Raji (cell line): ENCODE measurements around the gene ACSF2.
A peak's percentile ranks its signal among the peaks of the same experiment; 100 is the strongest.

Source experiments
- POLR2A ChIP-seq: IDR thresholded peaks from 2 replicates; pipeline ENCODE4 v1.6.1; 2011; ENCODE audit warnings: low read depth, low read length, control low read depth; ENCODE audit not compliant: insufficient read depth

The ACSF2 gene

DNA sequence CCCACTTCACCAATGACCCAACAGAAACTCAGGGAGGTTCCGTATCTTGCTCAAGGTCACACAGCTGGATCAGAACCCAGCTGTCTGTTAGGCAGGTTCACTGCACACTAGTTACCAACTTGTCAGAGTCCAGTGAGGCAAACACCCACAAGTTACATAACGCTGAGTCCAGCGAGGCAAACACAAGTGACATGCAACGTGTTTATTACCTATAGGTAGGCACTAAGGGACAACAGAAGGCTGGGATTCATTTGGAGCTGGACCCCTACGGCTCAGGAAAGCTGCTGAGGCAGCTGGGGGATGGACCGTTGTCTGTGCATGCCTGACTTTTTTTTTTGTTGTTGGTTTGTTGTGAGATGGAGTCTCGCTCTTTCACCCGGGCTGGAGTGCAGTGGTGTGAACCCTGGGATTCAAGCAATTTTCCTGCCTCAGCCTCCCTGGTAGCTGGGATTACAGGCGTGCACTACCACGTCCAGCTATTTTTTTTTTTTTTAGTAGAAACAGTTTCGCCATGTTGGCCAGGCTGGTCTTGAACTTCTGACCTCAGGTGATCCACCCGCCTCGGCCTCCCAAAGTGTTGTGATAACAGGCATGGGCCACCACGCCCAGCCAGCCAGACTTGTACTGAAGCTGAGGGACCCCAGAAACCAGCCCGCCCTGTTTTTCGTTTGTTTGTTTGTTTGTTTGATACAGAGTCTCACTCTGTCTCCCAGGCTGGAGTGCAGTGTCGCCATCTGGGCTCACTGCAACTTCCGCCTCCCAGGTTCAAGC lies 50.7 kb downstream of the ACSF2 start:
- TF ChIP-seq POLR2A, result no peak

DNA sequence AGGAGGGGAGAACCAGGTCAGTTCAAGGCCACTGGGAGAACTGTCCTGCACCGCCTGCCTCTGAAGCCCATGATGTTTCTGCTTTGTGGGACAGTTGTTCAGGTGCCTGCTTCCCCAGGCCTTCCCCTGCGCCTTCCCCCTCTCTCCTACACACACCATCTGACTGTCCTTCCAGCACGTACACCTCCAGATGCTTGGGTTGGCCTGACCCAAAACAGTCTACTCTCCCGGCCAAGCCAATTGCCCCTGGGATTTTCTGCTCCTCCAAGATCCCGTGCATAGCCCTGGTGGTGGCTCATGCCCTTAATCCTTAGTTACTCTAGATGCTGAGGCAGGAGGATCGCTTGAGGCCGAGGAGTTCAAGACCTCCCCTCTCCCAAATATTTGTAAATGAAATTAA lies 52.0 kb downstream of the ACSF2 start:
- TF ChIP-seq POLR2A, result no peak

DNA sequence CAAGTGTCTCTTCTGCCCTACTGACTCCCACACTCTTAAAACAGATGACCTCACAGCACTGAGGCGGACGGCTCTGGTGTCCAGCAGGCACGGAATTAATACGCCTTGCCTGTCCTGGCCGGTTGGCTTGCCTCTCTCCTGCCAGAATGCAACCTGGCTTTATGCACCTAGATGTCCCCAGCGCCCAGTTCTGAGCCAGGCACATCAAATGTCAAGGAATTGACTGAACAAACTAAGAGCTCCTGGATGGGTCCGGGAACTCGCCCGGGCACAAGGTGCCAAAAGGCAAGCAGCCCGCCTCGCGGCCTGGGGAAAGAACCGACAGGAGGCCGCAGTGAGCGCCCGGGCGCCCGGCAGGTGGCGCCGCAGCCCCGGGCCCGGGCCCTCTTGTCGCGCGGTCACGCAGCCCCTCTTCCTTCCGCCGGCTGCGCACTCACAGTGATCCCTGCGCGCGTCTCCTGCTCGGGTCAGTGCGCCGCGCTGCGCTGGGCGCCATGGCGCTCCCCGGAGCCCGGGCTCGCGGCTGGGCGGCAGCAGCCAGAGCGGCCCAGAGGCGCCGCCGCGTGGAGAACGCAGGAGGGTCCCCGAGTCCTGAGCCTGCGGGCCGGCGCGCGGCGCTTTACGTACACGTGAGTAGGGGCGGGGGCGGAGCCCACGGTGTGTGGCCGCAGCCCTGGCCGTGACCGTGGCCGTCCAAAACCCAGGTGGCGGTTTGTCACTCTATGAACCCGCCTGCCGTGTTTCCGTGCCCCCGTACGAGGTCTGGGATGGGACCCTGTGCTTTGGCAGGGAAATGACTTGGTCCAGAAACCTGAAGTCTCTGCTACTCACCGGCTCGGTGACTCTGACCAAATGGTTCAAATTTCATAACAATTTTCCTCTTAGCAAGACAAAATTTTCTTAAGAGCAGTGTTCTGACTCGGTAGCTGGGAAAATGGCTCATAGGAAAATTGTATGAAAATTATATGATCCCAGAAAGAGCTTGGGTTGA lies 52.7 kb downstream of the ACSF2 start, which contains the start of gene RSAD1:
Gene RSAD1, plus strand, starts transcription at position 470 of the 991 bp plus-strand sequence. Its CDS starts 25 bp downstream, at position 495.
- TF ChIP-seq POLR2A, result peak; percentile 90

DNA sequence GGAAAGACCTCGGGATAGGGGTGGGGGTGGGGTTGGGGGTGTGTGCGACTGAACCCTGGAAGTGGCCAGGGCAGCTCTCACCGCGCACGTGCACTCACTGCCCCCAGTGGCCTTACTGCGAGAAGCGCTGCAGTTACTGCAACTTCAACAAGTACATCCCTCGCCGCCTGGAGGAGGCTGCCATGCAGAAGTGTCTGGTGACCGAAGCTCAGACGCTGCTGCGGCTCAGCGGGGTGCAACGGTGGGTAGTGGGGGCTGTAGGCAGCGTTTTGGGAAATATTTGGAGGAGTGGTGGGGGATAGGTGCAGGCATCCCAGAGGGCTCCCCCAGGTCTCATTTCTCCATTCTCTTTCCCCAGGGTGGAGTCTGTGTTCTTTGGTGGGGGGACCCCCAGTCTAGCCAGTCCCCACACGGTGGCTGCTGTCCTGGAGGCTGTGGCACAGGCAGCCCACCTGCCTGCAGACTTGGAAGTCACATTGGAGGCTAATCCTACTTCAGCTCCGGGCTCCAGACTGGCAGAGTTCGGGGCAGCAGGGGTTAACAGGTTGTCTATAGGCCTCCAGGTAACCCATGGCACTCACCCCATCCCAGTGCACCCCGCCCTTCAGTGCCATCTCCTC lies 53.6 kb downstream of the ACSF2 start:
- TF ChIP-seq POLR2A, result no peak

DNA sequence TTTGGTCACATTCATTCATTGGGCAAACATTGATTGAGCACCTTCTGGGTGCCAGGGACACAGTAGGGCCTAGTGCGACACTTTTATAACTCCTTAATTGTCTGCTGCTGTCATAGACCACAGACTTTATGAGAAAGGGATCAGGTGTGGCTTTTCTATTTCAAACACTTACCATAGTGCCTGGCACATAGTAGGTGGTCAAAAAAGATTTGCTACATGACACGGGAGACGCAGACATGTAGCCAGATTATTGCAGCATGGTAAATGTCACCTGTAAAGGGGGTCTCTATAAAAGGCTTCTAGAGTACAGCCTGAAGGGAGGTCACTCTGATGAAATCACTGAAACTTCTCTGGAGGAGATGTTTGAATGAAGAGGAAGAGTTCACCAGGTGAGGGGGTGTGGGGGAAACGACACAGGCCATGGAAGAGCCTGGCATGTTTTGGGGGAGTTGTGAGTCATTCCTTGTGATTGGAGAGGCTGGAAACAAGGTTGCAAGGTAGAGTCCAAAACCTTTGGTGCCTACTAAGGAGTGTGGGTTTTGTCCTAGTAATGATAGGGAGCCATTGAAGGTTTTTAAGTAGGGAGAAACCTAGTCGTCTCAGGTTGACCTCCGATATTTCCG lies 54.2 kb downstream of the ACSF2 start:
- no peak for TF ChIP-seq POLR2A

DNA sequence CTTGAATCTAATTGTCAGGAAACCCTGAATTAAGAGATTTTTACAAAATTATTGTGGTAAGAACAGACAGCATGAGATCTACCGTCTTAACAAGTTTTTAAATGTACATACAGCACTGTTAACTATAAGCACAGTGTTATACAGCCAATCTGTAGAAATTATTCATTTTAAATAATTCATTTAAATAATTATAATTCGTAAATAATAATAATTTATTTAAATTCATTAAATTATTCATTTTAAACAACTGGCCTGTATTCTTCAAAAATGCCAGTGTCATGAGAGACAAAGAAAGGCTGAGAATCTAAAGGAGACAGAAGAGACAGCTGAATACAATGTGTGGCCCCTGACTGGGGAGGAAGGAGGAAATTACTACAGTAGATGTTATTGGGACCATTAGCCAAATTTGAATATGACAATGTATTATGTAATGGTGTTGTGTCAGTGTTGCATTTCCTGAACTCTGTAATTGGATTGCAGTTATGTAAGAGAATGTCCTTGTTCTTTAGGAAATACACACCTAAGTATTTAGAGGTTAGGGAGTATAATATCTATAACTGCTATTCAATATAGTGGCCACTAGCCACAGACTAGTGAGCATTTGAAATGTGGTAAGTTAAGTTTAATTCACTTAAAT lies 55.0 kb downstream of the ACSF2 start:
- TF ChIP-seq POLR2A, result no peak

DNA sequence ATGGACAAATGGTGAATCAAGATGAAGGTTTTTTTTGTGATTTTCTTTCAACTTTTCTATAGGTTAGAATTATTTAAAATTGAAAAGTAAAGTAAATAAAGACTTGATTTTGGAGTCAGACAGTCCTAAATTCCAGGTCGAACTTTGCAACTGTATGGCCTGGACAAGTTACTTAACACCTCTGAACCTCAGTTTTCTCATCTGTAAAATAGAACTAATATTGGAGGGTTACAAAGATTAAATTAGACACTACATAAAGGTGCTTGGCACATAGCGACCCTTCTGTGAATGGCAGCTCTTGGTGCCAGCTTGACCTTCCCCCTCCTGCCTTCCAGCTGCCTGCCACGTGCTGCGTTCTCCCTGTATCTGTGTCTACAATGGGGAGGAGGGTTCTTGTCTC lies 55.6 kb downstream of the ACSF2 start:
- TF ChIP-seq POLR2A, result no peak

DNA sequence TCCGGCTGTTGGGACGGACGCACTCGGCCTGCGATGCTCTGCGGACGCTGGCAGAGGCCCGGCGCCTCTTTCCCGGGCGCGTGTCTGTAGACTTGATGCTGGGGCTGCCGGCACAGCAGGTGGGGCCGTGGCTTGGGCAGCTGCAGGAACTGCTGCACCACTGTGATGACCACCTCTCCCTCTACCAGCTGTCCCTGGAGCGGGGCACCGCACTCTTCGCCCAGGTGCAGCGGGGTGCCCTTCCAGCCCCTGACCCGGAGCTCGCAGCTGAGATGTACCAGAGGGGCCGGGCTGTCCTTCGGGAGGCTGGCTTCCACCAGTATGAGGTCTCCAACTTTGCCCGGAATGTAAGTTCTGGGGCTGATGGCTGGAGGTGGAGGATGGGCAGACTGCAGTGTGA lies 56.1 kb downstream of the ACSF2 start:
- TF ChIP-seq POLR2A, result 0 out of 2 replicates have a peak, but pooled peaks have one; percentile 3

DNA sequence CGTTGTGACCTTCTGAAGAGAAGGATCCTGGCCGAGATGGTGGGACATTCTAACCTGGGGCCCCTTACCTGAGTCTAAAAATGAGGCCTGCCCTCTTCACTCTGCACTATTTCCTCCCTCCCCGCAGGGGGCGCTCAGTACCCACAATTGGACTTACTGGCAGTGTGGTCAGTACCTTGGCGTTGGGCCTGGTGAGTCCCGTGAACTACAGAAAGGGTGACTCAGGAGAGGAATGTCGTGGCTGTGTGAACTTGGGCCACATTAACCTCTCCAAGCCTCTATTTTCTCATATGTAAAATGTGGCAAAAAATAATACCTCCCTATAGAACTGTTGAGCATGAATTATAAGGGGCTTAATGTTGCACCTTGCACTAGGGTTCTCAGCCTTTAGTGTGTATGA lies 56.5 kb downstream of the ACSF2 start:
- 0 out of 2 replicates have a peak, but pooled peaks have one; percentile 9 for TF ChIP-seq POLR2A

DNA sequence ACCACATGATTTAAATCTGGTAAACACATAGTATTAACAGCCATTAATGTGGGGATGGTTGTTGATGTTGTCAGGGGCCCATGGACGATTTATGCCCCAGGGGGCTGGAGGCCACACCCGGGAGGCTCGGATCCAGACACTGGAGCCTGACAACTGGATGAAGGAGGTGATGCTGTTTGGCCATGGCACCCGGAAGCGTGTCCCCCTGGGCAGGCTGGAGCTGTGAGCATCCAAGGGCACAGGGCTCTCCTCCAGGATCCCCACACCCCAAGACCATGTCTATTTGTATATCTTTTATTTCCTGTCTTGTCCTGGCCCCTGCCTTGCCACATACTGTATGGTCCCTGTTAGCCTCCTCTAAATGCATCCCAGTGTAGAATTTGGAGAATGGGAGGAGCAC lies 57.2 kb downstream of the ACSF2 start:
- no peak for TF ChIP-seq POLR2A

DNA sequence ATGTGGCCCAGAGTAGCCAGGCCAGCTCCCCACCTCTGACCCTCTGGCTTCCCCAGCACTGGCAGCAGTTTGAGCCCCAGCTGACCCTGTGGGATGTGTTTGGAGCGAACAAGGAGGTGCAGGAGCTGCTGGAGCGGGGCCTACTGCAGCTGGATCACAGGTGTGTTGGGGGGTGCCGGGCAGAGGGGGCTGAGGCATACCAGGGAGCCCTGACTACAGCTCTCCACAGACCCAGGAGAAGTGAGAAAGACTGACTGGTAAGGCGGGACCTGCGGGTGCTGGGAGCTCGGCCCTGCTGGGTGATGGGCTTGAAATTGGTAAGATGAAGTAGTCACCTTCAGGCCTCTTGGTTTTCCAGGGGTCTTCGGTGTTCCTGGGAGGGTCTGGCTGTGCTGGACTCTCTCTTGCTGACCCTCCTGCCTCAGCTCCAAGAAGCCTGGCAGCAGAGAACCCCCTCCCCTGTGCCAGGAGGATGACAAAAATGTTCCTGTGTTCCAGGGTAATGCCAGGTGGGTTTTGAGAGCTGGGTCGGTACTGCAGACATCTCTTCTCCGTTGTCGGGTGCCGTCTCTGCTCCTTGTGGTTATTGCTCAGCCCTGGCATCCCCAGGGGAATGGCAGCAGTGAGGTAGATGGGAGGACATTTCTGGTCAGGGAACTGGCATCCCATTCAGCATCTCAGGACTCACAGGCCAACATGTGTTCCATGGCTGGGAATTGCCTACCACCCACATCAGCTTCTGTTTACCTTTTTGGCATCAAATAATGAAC lies 58.6 kb downstream of the ACSF2 start:
- no peak for TF ChIP-seq POLR2A

DNA sequence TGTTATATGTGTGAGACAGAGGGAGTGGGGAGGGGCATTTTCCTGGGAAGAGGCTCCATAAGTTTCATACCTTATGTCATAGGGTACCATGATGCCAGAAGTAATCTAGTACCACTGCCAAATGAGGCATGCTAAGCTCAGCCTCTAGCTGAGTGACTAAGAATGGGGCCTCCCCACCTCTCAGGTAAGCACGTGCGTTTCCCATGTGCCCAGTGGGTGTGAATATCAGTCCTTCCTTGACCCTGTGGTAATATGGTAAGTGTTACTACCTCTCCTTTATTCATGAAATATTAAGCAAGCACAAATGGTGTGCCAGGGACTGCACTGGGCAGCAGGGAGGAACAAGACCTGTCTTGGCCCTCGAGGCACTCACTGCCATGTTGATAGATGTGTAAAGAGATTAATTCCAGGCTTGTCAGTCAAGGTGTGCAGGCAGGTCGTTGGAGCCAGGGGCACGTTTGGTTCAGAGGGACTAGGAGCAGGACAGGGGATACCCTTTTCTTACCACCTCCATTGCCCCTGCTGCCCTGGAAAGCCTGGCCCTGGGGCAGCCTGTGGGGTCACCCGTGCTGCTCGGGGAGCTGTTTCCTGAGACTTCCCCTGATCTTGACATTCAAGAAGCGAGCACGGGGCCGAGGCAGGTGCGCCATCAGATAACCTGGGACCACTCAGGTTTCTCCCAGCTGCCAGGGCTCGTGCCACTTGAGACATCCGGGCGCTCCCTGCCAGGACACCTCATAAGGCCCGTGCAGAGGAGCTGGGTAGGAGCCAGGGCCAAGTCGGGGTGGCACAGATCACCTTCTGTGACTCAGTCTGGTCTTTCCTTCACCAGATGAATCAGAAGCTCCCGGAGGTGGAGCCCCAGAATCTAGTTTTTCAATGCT lies 61.4 kb downstream of the ACSF2 start:
- TF ChIP-seq POLR2A, result no peak

DNA sequence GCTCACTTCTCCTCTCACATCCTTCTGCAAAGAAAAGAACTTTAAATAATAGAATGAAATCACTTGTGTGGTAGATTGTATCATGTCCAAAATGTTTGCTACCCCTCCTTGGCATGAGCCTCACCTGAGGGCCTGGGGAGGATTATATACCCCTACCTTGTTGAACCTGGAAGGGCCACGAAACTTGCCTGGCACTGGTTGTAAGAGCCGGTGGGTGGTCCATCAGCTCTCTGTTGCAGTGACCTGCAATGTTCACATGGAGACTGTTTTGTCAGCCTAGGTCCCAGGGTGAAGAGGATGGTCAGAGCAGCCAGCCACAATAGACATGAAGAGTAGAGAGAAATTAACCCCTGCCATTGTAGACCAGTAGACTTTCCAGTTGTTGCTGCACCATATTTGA lies 62.9 kb downstream of the ACSF2 start:
- no peak for TF ChIP-seq POLR2A

DNA sequence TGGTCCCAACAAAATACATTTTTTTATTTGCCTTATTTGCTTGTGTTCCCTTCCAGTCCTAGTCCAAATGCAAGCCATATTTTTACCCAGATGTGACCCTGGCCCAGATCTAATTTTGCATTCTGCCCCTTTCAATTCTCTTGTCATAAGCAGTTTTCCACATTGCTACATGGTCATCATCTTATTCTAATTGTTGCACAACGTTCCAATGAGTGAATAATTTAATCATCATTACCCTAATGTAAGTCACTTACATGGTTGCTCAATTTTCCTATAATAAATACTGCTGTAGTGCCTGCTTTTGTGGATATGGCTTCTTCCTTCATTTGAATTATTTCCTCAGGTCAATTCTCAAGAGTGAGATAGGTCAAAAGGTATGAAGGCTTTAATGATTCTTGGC lies 65.5 kb downstream of the ACSF2 start:
- no peak for TF ChIP-seq POLR2A
